ENCODE results near the gene SNUPN. TPM values are rescaled to one million over a fixed set of nuclear protein-coding genes. Genes with fewer than 3 reads are reported as not detected.
A peak's percentile ranks its signal among the peaks of the same experiment; 100 is the strongest.

Gene SNUPN
- total RNA-seq, 1 experiment from 2014 or later, result 42.5 TPM

GRCh38 chr15:75659141-75659771, 33.7 kb upstream of the SNUPN start:
- no peak for DNase-seq
- H3K36me3 ChIP-seq, result peaks cover 30% of the 10 kb centered on the region

GRCh38 chr15:75656813-75657212, 31.3 kb upstream of the SNUPN start:
- Histone ChIP-seq H3K36me3 (peaks cover 48% of the 10 kb centered on the region), H3K9me3 (no peaks in the 10 kb centered on the region), H3K4me3 (no peak overlapping the region), H3K27me3 (no peaks in the 10 kb centered on the region)
- DNase-seq, result no peak

More at GRCh38 chr15:75659141-75659771, 33.7 kb upstream of the SNUPN start:
- Histone ChIP-seq H3K27me3 (no peaks in the 10 kb centered on the region), H3K9me3 (no peaks in the 10 kb centered on the region), H3K4me3 (no peak overlapping the region)

- no peak for DNase-seq
- Histone ChIP-seq H3K4me3 (no peak overlapping the region), H3K36me3 (peaks cover 49% of the 10 kb centered on the region), H3K9me3 (no peaks in the 10 kb centered on the region), H3K27me3 (no peaks in the 10 kb centered on the region)
Observed at GRCh38 chr15:75656331-75656730, 30.8 kb upstream of the SNUPN start.

GRCh38 chr15:75655931-75656330, 30.4 kb upstream of the SNUPN start:
- Histone ChIP-seq H3K36me3 (peaks cover 52% of the 10 kb centered on the region), H3K27me3 (no peaks in the 10 kb centered on the region), H3K4me3 (no peak overlapping the region), H3K9me3 (no peaks in the 10 kb centered on the region)
- DNase-seq, result no peak

- Histone ChIP-seq H3K9me3 (no peaks in the 10 kb centered on the region), H3K36me3 (peaks cover 60% of the 10 kb centered on the region), H3K4me3 (no peak overlapping the region), H3K27me3 (no peaks in the 10 kb centered on the region)
- DNase-seq, result no peak
Observed at GRCh38 chr15:75654201-75654907, 28.8 kb upstream of the SNUPN start.

- H3K9me3 ChIP-seq, result no peaks in the 10 kb centered on the region
- no peak for DNase-seq
- no peak overlapping the region for H3K4me3 ChIP-seq
- H3K36me3 ChIP-seq, result peaks cover 58% of the 10 kb centered on the region
- no peaks in the 10 kb centered on the region for H3K27me3 ChIP-seq
Observed at GRCh38 chr15:75653347-75653913, 27.9 kb upstream of the SNUPN start.

- Histone ChIP-seq H3K9me3 (no peaks in the 10 kb centered on the region), H3K36me3 (peaks cover 52% of the 10 kb centered on the region), H3K27me3 (no peaks in the 10 kb centered on the region), H3K4me3 (peak overlapping the region; percentile 17)
- DNase-seq, result no peak
Observed at GRCh38 chr15:75651810-75652543, 26.5 kb upstream of the SNUPN start.

- H3K27me3 ChIP-seq, result no peaks in the 10 kb centered on the region
- H3K36me3 ChIP-seq, result peaks cover 52% of the 10 kb centered on the region
- DNase-seq, result peak; percentile 58
- no peaks in the 10 kb centered on the region for H3K9me3 ChIP-seq
- peak overlapping the region; percentile 17 for H3K4me3 ChIP-seq
Observed at GRCh38 chr15:75650908-75651809, 25.6 kb upstream of the SNUPN start.

GRCh38 chr15:75649848-75650247, 24.3 kb upstream of the SNUPN start:
- Histone ChIP-seq H3K27me3 (no peaks in the 10 kb centered on the region), H3K4me3 (no peak overlapping the region; the same call in 1 of the 2 replicates), H3K9me3 (no peaks in the 10 kb centered on the region), H3K36me3 (peaks cover 46% of the 10 kb centered on the region)
- no peak for DNase-seq

- no peak for DNase-seq
- H3K36me3 ChIP-seq, result peaks cover 42% of the 10 kb centered on the region
- no peaks in the 10 kb centered on the region for H3K9me3 ChIP-seq
- peak overlapping the region; percentile 76 for H3K4me3 ChIP-seq
- no peaks in the 10 kb centered on the region for H3K27me3 ChIP-seq
Observed at GRCh38 chr15:75649045-75649761, 23.7 kb upstream of the SNUPN start.

- H3K9me3 ChIP-seq, result no peaks in the 10 kb centered on the region
- DNase-seq, result peak; percentile 49
- H3K27me3 ChIP-seq, result no peaks in the 10 kb centered on the region
- peak overlapping the region; percentile 76 for H3K4me3 ChIP-seq
- peaks cover 37% of the 10 kb centered on the region for H3K36me3 ChIP-seq
Observed at GRCh38 chr15:75648156-75649000, 22.9 kb upstream of the SNUPN start.

GRCh38 chr15:75647370-75648155, 22.0 kb upstream of the SNUPN start, which contains the start of gene SNX33:
TSS of gene SNX33 (plus strand) at chr15:75647912. CDS start at chr15:75649103, 1,191 bp downstream.
- Histone ChIP-seq H3K36me3 (peaks cover 30% of the 10 kb centered on the region), H3K4me3 (peak within 1 kb of the TSS; percentile 76), H3K9me3 (no peaks in the 10 kb centered on the region), H3K27me3 (no peaks in the 10 kb centered on the region)
- peak; percentile 89 for DNase-seq

- Histone ChIP-seq H3K27me3 (no peaks in the 10 kb centered on the region), H3K36me3 (peaks cover 24% of the 10 kb centered on the region), H3K4me3 (peak overlapping the region; percentile 76), H3K9me3 (no peaks in the 10 kb centered on the region)
- no peak for DNase-seq
Observed at GRCh38 chr15:75646944-75647364, 21.4 kb upstream of the SNUPN start.
